A673 (cell line): ENCODE results near the gene GABPA. TPM values are rescaled to one million over a fixed set of nuclear protein-coding genes. Genes with fewer than 3 reads are reported as not detected.
"Not testable (repeated sequence)": the region's sequence is repeated elsewhere in the genome, so short reads cannot be mapped to it uniquely, and the experiment has no call there.

ENCODE experiments used
- BruUV-seq: library from RNA; stranded (reverse); fragments of 400-500 nt; replicated peaks from 2 replicates; lab custom pipeline; 2021; lab: Mats Ljungman, UMichigan
- CTCF ChIA-PET: fragments of 300-600 bp; sonication (Branson Sonifier 250); formaldehyde crosslinking; loops from one replicate; lab custom pipeline; 2022; ENCODE audit warnings: antibody characterized with exemption; lab: Charles Lee
- POLR2A ChIA-PET: fragments of 300-600 bp; sonication (Branson Sonifier 250); formaldehyde crosslinking; loops from one replicate; lab custom pipeline; 2022; ENCODE audit warnings: antibody characterized with exemption; ENCODE audit not compliant: low non-redundant PET; lab: Charles Lee
- DNase-seq: peaks from one replicate; pipeline ENCODE4 v3.0.0-alpha.2; 2015; ENCODE audit warnings: low spot score
- H3K27ac ChIP-seq: fragments of 200-600 bp; sonication (generic); 2 replicates; pipeline ENCODE4 v1.5.1; 2016; ENCODE audit warnings: mixed run types, low read depth, mild to moderate bottlenecking, mixed read lengths, antibody characterized with exemption, low read length; ENCODE audit not compliant: poor library complexity, severe bottlenecking
- H3K27me3 ChIP-seq: fragments of 200-600 bp; sonication (generic); replicated peaks from 2 replicates; pipeline ENCODE4 v1.6.1; 2017; ENCODE audit warnings: mixed run types, low read depth, mild to moderate bottlenecking, mixed read lengths, antibody characterized with exemption, low read length; ENCODE audit not compliant: insufficient read depth, poor library complexity
- H3K36me3 ChIP-seq: fragments of 200-600 bp; sonication (generic); 2 replicates; pipeline ENCODE4 v1.6.1; 2016; ENCODE audit warnings: mixed run types, mild to moderate bottlenecking, mixed read lengths, antibody characterized with exemption, low read length; ENCODE audit not compliant: insufficient read depth, poor library complexity, severe bottlenecking
- H3K4me1 ChIP-seq: fragments of 200-600 bp; sonication (generic); 2 replicates; pipeline ENCODE4 v1.6.1; 2017; ENCODE audit warnings: mixed run types, mild to moderate bottlenecking, mixed read lengths, antibody characterized with exemption, low read length; ENCODE audit not compliant: insufficient read depth, poor library complexity, severe bottlenecking
- H3K4me3 ChIP-seq: fragments of 200-600 bp; sonication (generic); 2 replicates; pipeline ENCODE4 v1.5.1; 2016; ENCODE audit warnings: low read depth, mixed run types, mild to moderate bottlenecking, mixed read lengths, low read length; ENCODE audit not compliant: poor library complexity, severe bottlenecking
- H3K9me3 ChIP-seq: fragments of 200-600 bp; sonication (generic); 2 replicates; pipeline ENCODE4 v1.6.1; 2016; ENCODE audit warnings: mixed run types, low read depth, mild to moderate bottlenecking, mixed read lengths, antibody characterized with exemption, low read length; ENCODE audit not compliant: poor library complexity, severe bottlenecking
- EZH2 ChIP-seq: fragments of 200-600 bp; sonication (generic); IDR thresholded peaks from 2 replicates; pipeline ENCODE4 v1.6.1; 2017; ENCODE audit warnings: borderline replicate concordance, low read depth, mild to moderate bottlenecking, mixed read lengths, antibody characterized with exemption, low read length; ENCODE audit not compliant: poor library complexity, severe bottlenecking
- intact Hi-C: fragments of 100-400 bp; cut with micrococcal nuclease; formaldehyde crosslinking; loops from one replicate; pipeline ENCODE4 v1.10.0; 2022; ENCODE audit not compliant: unreplicated experiment
- total RNA-seq: library from RNA; stranded (reverse); gene quantifications from 2 replicates; pipeline ENCODE4 v1.2.3, GENCODE V29; 2021
- TF ChIP-seq, protein P1 (sequence below): fragments of 300-800, 200-600 bp; sonication (generic); conservative IDR thresholded peaks from 2 replicates; pipeline ENCODE4 v1.5.1; 2017; ENCODE audit warnings: low read depth, mild to moderate bottlenecking, antibody characterized with exemption, low read length, moderate library complexity, mixed read lengths

The GABPA gene
- total RNA-seq, 1 experiment from 2014 or later = 26.2 TPM

DNA sequence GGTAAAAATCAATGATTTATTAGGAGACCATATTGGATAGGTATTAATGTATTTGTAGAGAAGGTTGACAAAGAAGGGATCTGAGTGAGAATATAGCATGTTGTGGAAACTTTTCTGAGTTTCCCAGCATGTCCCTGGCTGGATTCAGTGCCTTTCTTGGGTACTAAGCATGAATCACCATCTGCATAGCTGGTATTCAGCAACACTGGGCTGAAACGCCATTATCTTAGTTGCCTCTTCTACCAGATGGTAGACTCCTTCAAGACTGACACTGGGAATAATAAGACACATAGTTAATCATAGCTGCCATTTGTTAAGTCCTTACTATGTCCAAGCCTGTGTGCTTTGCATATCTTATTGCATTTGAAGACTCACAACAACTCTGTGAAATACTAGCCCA is 45.5 kb upstream of the GABPA start:
- Histone ChIP-seq H3K27me3 (no peaks in the 10 kb centered on the region), H3K4me1 (no peaks in the 10 kb centered on the region), H3K4me3 (no peak overlapping the region), H3K27ac (no peak overlapping the region), H3K9me3 (no peaks in the 10 kb centered on the region), H3K36me3 (no peaks in the 10 kb centered on the region)
- intact Hi-C loops = no loop called here
- ChIA-PET POLR2A (no interaction called here), CTCF (no interaction called here)
- TF ChIP-seq, protein P1, sequence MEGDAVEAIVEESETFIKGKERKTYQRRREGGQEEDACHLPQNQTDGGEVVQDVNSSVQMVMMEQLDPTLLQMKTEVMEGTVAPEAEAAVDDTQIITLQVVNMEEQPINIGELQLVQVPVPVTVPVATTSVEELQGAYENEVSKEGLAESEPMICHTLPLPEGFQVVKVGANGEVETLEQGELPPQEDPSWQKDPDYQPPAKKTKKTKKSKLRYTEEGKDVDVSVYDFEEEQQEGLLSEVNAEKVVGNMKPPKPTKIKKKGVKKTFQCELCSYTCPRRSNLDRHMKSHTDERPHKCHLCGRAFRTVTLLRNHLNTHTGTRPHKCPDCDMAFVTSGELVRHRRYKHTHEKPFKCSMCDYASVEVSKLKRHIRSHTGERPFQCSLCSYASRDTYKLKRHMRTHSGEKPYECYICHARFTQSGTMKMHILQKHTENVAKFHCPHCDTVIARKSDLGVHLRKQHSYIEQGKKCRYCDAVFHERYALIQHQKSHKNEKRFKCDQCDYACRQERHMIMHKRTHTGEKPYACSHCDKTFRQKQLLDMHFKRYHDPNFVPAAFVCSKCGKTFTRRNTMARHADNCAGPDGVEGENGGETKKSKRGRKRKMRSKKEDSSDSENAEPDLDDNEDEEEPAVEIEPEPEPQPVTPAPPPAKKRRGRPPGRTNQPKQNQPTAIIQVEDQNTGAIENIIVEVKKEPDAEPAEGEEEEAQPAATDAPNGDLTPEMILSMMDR = no peak
- TF ChIP-seq EZH2 = no peak
- DNase-seq = no peak
- BruUV-seq = no TSS peak

DNA sequence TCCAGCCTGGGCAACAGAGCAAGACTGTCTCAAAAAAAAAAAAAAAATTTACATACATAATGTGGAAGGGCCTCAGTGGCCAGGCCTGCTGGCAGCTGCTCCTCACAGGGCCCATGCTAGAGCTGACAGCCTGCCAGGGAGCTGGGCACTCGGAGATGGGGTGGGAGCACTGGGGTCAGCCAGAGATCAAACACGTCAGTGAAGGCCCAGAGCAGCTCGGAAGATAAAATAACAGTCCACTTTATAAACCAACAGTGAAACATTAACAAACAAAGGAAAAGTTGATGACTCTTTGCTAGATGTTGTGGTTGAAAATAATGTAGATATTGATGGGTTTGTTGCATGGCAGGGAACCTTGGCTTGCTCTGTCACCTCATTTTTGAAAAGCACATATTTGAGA is 42.8 kb upstream of the GABPA start:
- Histone ChIP-seq H3K36me3 (no peaks in the 10 kb centered on the region), H3K27me3 (no peaks in the 10 kb centered on the region), H3K4me1 (no peaks in the 10 kb centered on the region), H3K9me3 (no peaks in the 10 kb centered on the region), H3K4me3 (no peak overlapping the region), H3K27ac (no peak overlapping the region)
- POLR2A ChIA-PET = no interaction called here
- CTCF ChIA-PET = no interaction called here
- no peak for DNase-seq
- intact Hi-C loops = no loop called here
- no TSS peak for BruUV-seq
- TF ChIP-seq, protein P1 = no peak
- TF ChIP-seq EZH2 = no peak

DNA sequence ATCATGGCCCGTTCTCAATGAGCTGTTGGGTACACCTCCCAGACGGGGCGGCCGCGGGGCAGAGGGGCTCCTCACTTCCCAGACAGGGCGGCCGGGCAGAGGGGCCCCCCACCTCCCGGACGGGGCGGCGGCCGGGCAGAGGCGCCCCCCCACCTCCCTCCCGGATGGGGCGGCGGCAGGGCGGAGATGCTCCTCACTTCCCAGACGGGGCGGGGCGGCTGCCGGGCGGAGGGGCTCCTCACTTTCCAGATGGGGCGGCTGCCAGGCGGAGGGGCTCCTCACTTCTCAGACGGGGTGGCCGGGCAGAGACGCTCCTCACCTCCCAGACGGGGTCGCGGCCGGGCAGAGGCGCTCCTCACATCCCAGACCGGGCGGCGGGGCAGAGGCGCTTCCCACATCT is 39.3 kb upstream of the GABPA start:
- H3K27ac ChIP-seq, POLR2A ChIA-PET, CTCF ChIA-PET, BruUV-seq, H3K4me3 ChIP-seq, H3K36me3 ChIP-seq, H3K9me3 ChIP-seq, H3K27me3 ChIP-seq, DNase-seq, H3K4me1 ChIP-seq, intact Hi-C loops: not testable (repeated sequence)

DNA sequence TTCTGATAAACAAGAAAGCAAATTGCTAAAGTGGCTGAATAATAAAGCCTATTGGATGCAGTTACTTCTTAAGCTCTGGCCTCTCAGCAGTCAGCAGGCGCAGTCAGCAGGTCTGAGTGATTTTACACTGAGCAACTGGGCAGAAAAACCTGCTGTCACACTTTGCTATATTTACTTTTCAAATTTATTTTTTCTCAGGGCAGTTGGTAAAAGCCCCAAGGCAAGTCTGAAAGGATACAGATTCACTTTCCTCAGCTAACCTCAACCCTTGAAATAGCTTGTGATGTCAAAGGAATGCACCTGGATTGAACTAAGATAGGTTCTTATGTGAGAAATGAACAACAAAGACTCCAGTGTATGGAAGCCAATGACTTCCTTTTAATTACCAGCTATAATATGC is 34.0 kb upstream of the GABPA start:
- ChIA-PET CTCF (no interaction called here), POLR2A (no interaction called here)
- H3K9me3 ChIP-seq = no peaks in the 10 kb centered on the region
- no peak for DNase-seq
- H3K4me3 ChIP-seq = no peak overlapping the region
- no peaks in the 10 kb centered on the region for H3K36me3 ChIP-seq
- no peaks in the 10 kb centered on the region for H3K27me3 ChIP-seq
- intact Hi-C loops = no loop called here
- H3K27ac ChIP-seq = no peak overlapping the region
- no peaks in the 10 kb centered on the region for H3K4me1 ChIP-seq
- TF ChIP-seq EZH2 = no peak
- TF ChIP-seq, protein P1 = no peak
- no TSS peak for BruUV-seq
